NCI-H446 treated with DMSO at 0.1 percent for 48 hours (cell line): Measurements from ENCODE around the gene ALS2.
"Not testable (repeated sequence)": the region's sequence is repeated elsewhere in the genome, so short reads cannot be mapped to it uniquely, and the experiment has no call there.

Experiments used
- DNase-seq: peaks from one replicate; lab custom pipeline; 2025; lab: John Stamatoyannopoulos, UW

The ALS2 gene

DNA sequence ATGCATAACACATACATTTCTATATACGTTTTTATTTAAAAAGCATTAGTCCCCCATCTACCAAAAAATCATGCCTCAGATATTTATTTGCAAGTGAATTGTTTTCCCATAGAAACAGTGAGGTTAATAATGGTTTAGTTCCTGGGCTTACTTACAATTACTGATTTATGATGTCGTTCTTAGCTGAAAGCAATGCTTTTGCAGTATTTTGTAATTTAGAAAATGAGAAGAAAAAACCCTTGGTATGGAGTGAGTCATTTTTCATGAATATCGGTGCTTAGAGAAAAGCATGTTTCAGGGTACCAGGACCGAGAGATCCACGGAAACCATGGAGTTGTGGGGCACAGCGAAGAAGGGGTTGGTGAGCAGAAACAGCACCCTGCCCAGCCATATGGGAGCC, 13.6 kb upstream of the ALS2 start:
- no peak for DNase-seq

DNA sequence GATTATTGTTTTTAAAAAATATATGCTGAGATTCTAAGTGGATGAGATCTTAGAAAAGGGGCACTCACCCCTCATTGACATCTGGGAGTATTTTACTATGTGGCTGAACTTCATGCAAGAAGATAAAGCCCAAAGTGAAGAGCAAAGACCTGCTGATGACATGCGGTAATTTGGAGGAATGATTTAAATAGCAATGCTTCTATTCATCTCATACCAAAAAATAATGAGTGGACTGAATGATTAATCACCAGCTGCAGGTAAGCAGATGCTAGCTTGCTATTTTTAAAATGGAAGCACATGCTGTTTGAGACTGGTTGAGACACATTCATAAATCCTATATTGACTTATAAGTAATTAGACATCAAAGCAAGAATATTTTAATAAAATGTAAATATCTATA, 12.9 kb upstream of the ALS2 start:
- DNase-seq, result no peak

DNA sequence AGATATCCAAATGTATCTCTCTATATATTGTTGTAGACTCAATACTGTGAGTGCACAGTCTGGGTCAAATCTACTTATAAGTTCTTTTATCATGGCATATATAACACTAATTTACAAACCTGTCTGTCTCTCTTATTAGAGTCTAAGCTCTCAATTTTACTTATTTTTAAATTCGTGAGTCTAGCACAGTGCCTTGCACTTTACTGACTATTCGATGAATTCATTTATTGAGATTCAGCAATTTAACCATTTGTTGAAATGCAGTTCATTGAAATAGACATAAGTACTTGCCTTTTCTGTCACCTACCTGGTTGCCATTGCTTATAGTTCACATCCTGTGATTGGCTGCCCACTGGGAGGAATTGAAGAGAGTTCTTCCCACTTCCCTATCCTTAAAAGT, 10.3 kb upstream of the ALS2 start:
- no peak for DNase-seq

DNA sequence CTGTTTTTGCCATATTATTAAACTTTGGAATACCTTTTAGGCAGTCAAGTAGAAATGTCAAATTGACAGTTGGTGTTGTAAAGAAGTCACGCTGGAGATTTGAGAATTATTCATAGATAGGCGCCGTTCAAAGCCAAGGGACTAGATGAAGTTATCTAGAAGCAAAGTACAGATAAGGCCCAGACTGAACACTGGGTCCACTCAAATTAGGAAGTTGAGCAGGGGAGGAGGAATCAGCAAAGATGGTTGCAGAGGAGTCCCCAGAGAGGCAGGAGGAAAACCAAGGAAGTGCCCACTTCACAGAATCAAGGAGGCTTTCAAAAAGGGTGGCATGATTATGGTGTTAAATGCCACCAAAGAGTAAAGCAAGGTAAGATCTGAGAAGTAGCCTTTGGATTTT, 9.6 kb upstream of the ALS2 start:
- DNase-seq, result no peak

DNA sequence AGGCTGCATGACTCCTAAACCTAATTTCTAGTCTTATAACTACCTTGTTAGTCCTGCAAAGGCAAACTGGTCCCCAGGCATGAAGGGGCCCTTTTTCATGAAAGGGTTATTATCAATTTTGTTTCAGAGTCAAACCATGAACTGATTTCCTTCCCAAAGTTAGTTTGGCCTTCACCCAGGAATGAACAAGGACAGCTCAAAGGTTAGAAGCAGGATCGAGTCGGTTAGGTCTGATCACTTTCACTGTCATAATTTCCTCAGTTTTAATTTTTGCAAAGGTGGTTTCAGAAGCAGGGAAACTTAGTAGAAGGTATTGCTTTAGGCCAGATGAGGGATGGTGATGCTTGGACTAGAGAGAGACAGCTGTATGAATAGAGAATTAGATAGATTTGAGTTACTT, 8.7 kb upstream of the ALS2 start:
- DNase-seq, result no peak

DNA sequence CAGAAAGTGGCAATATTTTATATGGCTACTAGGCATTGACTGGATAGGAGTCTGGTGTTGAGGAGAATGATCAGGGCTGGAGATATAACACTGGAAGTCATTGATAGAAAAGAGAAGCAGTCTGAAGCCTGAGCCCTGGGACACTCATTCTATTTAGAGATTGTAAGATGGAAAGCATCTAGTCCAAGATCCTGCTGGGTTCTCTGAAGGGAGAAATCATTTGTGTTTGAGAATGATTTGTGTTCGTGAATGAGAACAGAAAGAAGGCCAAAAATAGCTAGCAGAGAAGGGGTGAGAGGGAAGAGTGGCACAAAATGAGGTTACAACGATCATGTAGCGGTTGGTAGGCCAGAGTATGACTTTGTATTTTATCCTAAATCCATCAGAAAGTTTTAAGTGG, 7.6 kb upstream of the ALS2 start:
- DNase-seq, result no peak

DNA sequence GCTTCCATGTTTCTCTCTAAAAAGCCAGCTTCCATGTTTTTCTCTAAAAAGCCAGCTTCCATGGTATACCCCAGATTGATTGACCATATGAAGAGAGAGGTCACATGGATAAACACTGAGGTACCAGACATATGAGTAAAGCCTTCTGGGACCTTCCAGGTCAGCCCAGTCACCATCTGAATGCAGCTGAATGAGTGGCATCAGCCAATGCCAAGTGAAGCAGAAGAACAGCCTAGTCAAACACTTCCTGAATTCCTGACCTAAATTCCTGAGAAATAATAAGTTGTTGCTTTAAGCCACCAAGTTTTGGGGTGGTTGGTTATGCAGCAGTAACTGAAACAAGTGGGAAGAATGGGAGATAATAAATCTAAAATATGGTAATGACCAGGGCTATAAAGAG, 5.7 kb upstream of the ALS2 start:
- no peak for DNase-seq

DNA sequence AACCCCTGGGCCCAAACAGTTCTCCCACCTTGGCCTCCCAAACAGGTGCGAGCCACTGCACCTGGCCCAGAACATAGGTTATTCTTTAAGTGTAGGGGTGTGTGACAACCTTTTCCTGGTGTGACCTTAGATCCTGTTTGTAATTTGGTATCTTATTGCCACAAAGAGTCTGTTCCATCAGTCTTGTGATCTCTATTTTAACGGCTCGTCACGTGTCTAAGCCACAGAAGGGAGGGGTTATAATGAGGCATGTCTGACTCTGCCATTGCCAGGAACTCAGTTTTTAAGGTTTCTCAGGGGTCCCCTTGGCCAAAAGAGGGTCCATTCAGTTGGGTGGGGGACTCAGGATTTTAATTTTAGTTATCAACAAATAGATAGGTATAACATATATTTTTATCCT, 4.4 kb upstream of the ALS2 start:
- DNase-seq, result no peak

DNA sequence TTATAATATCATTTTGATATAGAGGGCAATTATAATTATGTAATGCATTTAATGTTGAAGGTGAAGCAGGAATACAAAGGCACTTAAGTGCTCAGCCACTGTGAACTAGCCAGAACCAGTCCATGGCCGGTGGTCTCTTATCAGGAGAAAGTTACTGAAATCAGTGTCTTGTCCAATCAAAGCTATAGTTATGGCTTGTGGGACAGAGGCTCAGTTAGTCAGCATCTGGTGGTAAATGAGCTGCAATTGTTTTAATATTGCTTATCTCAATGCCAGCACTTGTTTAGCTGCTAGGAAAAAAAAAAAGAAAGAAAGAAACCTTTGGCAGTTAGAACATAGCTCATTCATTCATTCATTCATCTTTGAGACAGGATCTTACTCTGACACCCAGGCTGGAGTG, 3.8 kb upstream of the ALS2 start:
- no peak for DNase-seq

DNA sequence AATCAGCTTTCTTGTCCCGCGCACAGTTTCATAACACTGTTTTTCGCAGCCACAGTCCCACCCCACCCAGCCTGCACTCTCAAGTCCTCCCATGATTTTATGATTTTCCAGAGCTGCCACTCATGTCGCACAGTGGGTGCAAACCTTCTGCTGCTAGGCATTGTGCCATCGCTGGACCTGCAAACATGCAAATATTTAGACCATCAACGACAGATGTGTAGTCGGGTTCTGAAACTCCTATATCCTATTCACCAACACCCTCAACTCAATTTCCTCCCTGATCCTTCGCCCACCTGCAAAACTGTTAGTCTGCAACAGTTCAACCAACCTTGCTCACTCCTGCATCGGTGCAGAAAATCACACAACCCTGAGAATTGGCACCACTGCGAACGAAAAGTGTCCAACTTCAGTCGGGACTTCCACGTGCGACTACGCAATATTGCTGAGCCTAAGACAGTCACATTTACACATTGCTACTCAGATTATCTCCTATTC, 871 bp upstream of the ALS2 start:
- DNase-seq, result no peak

DNA sequence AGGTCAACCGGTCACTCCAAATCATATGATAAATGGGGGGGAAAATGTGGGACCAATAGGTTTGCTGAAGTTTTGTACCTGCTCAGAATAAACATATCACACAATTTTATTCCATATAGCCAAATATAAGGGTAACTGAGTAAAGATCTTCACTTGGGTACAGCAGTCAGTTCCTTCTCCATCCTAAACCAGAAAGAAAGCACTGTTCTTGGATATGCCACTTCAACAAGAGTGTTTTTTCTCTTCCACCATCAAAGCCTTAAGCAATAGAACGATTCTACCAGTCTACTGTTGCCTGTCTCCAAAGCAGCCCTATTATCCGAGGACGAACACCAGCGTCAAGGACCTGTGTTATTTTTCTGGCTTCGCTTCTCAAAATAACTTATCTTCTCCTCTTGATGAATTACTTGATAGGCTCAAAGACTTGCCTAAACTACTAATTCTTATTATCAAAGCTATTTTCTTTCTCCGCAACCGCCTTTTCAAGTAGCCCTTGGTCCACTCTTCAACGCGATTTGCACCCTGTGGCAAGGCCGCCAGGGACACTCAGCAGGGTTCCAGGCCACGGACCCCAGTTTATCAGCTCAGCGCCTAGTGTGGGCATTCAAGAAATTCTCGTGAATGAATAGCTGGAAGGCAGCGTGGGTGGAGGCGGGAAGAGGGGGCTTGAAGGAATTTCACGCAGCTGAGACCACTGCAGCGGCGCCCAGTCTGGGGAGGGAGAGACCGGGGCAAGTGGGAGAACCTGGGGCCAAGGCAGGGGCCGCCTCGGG, 646 bp downstream of the ALS2 start:
- no peak for DNase-seq

DNA sequence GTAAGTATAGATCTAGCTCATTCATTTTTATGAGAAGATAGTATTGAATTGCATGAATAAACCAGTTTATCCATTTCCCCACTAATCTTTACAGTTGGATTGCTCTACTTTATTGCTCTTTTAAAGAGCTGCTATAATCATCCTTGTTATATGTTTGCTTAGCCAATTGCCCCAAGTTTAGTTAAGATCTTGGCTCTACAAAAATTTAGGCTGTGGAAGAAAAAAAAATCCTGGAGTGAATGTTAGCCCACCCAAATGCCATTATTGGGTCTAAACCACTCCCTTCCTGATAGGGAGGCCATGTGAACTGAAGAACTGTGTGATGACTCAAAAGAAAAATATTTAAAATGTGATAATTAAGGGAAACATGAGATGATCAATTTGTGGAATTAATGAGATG, 2.9 kb downstream of the ALS2 start:
- peak; percentile 12 for DNase-seq

DNA sequence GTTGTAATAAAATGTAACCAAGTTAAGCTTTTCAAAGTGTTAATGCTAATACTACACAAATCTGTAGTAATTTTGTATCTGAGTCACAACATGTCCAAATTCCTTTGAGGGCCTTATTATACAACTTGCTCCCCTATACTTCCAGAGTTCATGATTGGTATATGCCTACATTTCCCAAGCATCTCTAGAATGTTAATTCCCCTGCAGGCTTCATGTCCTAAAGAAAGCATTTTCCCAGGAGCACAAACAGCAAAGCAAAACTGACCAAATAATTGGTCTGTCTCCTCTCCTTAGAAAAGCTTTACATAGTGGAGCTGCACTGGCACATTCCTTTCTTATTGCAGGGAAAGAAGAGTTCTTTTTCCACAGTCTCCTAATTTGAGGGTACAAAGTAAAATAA, 3.7 kb downstream of the ALS2 start:
- DNase-seq, result no peak

DNA sequence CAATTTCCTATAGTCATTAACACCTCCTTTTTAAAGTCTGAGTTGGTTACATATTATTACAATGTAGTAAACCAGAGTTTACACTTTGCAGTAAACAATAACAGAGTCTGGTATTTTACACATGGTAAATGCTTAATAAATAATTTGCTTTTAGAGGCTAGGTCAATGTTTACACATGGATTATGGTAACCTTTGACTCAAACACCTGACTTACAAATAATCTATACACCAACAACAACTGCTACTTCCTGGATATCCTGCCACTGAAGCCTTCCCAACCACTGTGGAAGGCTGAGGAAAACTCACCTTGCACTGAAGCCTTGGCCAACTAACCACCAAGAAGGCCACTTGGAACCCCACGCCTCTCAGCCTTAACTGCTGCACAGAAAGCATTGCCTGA, 5.4 kb downstream of the ALS2 start:
- no peak for DNase-seq

DNA sequence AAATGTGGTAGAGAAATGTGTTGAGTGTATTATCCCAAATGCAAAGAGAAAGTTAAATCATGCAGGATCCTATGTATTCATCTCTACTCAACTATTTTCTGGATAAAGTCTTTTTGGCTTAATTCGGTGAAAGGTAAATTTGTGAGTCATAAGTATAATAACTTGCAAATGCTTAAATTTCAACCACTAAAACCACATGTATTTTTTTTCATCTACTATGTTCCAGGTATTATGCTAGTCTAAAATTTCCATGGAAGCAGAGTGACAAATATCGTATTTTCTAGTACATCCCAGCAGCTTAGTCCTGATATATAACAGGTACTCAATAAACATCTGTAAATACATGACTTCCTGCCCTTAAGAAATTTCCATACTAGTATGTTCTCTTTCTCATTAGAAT, 6.2 kb downstream of the ALS2 start:
- DNase-seq, result no peak

DNA sequence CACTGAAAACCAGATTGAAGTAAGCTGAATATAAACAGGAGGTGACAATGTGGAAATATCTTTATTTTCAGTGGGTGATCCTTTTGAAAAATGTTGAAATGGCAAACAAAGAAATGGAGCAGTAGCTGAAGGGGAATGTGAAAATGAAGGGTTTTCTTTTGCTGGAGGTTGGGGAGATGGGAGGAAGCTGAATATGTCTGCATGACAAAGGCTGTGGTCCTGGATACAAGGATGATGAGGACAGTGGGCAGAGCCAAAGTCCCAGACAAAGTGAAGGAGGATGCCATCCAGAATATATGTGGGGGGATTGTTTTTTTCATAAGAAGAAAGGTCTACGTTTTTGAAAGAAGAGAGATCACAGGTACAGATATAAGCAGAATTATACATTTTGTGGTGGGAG, 6.7 kb downstream of the ALS2 start:
- DNase-seq, result no peak

DNA sequence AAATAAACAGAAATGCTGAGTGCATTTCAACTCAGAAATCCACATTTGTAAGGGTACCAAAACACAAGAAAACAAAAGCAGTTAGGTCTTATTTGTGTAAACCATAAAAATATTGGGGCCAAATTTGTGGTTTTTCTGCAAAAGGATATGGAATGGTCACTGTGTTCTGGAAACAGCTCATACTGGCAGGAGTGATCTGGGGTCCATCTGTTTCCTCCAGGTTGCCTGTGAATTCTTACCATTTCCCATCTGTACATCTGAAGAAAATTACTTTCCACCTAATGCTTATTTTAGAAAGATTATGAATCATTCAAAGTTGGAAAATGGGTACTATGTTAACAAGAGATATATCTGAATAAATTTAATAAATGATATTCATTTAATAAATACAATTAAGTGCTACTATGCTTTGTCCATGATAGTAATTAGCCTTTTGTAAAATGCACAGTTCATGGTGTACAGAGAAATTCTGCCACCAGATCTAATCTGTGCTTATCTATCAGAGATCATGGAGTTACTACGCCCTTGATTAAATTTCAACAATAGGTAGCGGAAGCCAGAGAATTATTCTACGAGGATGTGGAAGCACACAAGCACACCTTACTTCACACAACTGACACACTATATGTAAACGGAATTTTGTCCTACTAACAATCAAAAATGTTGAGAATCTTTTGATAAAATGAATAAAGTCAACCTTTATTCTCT, 10.9 kb downstream of the ALS2 start:
- DNase-seq, result no peak

DNA sequence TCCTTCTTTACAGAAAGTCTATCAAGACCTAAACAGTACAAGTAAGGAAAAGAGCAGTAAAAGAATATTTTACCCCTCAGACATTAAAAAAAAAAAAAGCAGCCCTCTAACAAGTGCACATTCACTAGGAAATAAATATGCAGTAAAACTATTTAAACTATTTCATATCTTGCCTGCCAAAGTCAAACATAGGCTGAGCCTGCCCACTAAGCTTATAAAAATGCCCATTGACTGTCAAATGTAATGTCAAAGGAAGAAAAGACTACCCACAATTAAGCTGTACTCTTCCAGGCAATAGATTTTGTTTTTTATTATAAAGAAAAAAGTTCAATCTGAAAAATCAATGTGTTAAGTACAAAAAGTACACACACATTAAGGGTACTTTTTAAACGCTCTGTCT, 11.8 kb downstream of the ALS2 start:
- no peak for DNase-seq

DNA sequence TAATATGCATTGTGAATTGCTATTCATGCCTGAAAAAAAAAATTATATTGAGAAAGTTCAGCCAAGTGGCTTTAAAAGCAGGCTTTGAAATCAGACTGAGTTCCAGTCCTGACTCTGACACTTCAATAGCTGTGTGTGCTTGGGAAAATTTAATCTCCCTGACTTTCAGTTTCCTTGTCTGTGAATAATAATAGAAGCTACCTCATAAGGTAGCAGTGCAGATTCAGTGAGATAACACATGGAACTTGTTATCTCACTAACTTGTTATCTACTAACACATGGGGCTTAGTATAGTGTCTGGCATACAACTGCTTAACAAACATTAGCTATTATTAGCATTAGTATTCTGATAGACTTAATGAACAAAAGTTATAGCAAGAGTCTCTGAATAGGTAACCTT, 14.9 kb downstream of the ALS2 start:
- DNase-seq, result no peak

DNA sequence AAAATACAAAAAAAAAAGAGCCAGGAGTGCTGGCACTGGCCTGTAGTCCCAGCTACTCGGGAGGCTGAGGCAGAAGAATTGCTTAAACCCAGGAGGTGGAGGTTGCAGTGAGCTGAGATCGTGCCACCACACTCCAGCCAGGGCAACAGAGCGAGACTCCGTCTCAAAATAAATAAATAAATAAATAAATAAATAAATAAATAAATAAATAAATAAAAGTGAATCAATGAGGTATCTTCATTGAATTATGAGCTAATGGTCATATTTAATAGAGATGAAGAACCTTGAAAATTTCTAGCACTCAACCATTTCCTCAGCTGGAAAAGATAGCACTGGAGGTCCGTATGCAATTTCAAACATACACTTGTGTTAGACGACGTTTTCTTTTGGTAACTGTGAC, 16.3 kb downstream of the ALS2 start:
- DNase-seq, result not testable (repeated sequence)

DNA sequence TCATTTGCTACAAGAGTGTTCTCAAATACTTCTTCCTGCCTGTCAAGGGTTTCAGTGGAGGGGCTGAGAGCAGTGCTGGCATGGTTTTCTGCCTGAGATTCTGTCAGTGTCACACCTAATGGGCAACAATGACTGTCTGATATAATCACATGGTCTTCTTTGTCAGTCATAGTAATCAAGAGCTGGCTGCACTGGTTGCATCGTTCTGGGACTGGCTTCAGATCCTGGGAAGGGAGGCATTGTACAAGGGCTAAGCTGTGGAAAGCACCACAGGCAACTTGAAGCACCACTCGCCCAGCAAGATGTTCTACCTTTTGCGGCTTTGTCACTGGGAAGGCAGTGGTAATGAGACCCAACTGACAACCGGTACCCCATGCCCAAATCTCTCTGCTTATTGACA, 19.6 kb downstream of the ALS2 start:
- DNase-seq, result no peak

DNA sequence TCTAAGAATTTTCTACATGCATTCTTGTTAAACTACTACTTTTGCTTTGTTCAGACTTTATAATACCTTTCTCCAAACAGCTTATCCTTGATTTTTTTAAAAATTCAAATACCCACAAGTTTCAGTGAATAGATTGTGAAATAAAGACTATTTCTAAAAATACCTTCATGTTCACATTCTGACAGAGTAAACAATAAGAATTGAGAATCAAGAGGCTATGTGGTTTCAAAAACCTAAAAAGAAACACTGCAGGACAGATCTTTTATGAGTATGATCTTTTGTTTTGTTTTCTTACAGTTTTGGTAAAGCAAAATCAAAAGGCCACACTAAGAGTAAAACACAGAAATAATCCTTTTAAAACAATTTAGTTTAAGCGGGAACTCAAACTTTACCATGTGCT, 21.2 kb downstream of the ALS2 start:
- no peak for DNase-seq

DNA sequence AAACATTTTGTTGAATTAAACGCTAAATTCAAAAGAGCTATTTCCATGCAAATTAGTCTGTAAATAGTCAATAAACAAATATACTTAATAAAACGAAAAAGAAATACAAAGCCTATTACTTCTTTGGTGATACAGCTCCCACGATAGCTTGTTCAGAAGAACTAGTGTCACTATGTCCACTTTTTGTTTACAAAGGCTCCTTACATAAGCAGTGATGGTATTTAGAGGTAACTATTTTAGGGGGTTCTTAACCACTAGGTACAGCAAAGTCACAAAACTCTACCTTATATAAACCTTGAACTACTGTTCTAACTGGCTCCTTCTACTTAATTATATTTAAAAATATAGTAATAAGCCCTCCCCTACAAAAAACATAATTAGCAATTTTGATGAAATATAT, 21.9 kb downstream of the ALS2 start:
- DNase-seq, result no peak

DNA sequence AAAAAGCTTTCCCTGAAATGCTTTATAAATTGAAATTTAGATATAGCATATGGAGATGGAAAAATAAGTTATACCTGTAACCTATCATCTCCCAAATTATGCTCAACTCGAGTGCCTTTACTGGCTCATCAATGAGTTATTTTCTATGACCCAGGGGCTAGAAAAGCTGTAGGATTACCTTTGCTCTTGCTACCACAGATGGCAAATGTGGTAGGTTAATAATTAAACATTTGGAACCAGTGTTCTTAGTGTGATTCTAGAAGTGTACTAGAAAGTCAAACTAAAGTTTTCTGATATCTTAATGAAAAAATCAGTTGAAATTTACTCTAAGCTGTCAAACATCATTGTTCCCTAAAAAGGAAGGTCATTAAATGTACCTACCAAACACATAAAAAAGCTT, 22.5 kb downstream of the ALS2 start:
- DNase-seq, result no peak
